Cardiac muscle cell (in vitro differentiated cells and primary cell): ENCODE results near the gene ZNF318. TPM values are rescaled to one million over a fixed set of nuclear protein-coding genes. Genes with fewer than 3 reads are reported as not detected.

Source experiments
- polyA plus RNA-seq: library from polyadenylated mRNA; unstranded; fragments of >200 nt; fragmentation: Nextera tagmentation; extraction: Ambion mirVana; gene quantifications from 2 replicates; pipeline ENCODE4 v1.2.1, GENCODE V29; 2016
- total RNA-seq: library from RNA; depleted of rRNA; stranded (reverse); fragments of >200 nt; gene quantifications from 2 replicates; pipeline ENCODE4 v1.2.3, GENCODE V29; 2016

Gene ZNF318
- total and polyA plus RNA-seq, 2 experiments from 2014 or later: 16.2 to 27.2 TPM

Other genes with a start within 250 kb of the ZNF318 start
- 72.1 and 76.8 TPM in 2 replicates for gene SRF, start 198.4 kb downstream of the ZNF318 start, total RNA-seq
- gene SRF, start 198.4 kb downstream of the ZNF318 start, polyA plus RNA-seq: 9.7 and 10.2 TPM in 2 replicates
- gene CUL9, start 187.5 kb downstream of the ZNF318 start, total RNA-seq: 34.8 and 76.0 TPM in 2 replicates
- gene CUL9, start 187.5 kb downstream of the ZNF318 start, polyA plus RNA-seq: 29.0 and 44.2 TPM in 2 replicates
- 111 and 176 TPM in 2 replicates for gene DNPH1, start 140.2 kb downstream of the ZNF318 start, total RNA-seq
- 138 and 209 TPM in 2 replicates for gene DNPH1, start 140.2 kb downstream of the ZNF318 start, polyA plus RNA-seq
- gene TTBK1, start 126.2 kb downstream of the ZNF318 start, total RNA-seq: 0.60 and 1.0 TPM in 2 replicates
- gene TTBK1, start 126.2 kb downstream of the ZNF318 start, polyA plus RNA-seq: 0.15 and 0.17 TPM in 2 replicates
- not detected in 2 replicates for gene SLC22A7, start 71.4 kb downstream of the ZNF318 start, total RNA-seq
- 0.51 TPM in 1 of 2 replicates, not detected in the other for gene SLC22A7, start 71.4 kb downstream of the ZNF318 start, polyA plus RNA-seq
- gene CRIP3, start 60.8 kb downstream of the ZNF318 start, total RNA-seq: 1.4 and 5.2 TPM in 2 replicates
- gene CRIP3, start 60.8 kb downstream of the ZNF318 start, polyA plus RNA-seq: 3.6 and 3.8 TPM in 2 replicates
- 19.8 and 25.6 TPM in 2 replicates for gene ABCC10, start 57.9 kb upstream of the ZNF318 start, total RNA-seq
- 20.6 and 29.4 TPM in 2 replicates for gene ABCC10, start 57.9 kb upstream of the ZNF318 start, polyA plus RNA-seq
- 4.4 and 5.2 TPM in 2 replicates for gene DLK2, start 85.9 kb upstream of the ZNF318 start, total RNA-seq
- 4.6 and 5.0 TPM in 2 replicates for gene DLK2, start 85.9 kb upstream of the ZNF318 start, polyA plus RNA-seq
- gene TJAP1, start 107.9 kb upstream of the ZNF318 start, total RNA-seq: 24.7 and 31.2 TPM in 2 replicates
- gene TJAP1, start 107.9 kb upstream of the ZNF318 start, polyA plus RNA-seq: 23.1 and 25.8 TPM in 2 replicates
- 3.3 and 3.4 TPM in 2 replicates for gene LRRC73, start 140.7 kb upstream of the ZNF318 start, total RNA-seq
- gene LRRC73, start 140.7 kb upstream of the ZNF318 start, polyA plus RNA-seq: 2.9 and 4.6 TPM in 2 replicates
- 145 and 195 TPM in 2 replicates for gene YIPF3, start 147.3 kb upstream of the ZNF318 start, total RNA-seq
- 123 and 134 TPM in 2 replicates for gene YIPF3, start 147.3 kb upstream of the ZNF318 start, polyA plus RNA-seq
- 20.7 and 28.6 TPM in 2 replicates for gene POLR1C, start 147.4 kb upstream of the ZNF318 start, total RNA-seq
- gene POLR1C, start 147.4 kb upstream of the ZNF318 start, polyA plus RNA-seq: 27.9 and 38.8 TPM in 2 replicates
- gene XPO5, start 206.4 kb upstream of the ZNF318 start, total RNA-seq: 29.5 and 31.3 TPM in 2 replicates
- gene XPO5, start 206.4 kb upstream of the ZNF318 start, polyA plus RNA-seq: 29.4 and 51.8 TPM in 2 replicates
- 7.1 and 10.3 TPM in 2 replicates for gene POLH, start 206.5 kb upstream of the ZNF318 start, total RNA-seq
- gene POLH, start 206.5 kb upstream of the ZNF318 start, polyA plus RNA-seq: 5.5 and 5.6 TPM in 2 replicates